Vagina (tissue), 2 donors: Measurements from ENCODE around the gene CD8A. TPM values are rescaled to one million over a fixed set of nuclear protein-coding genes. Genes with fewer than 3 reads are reported as not detected.

ENCODE experiments used
- DNase-seq, 2 donors: peaks; one replicate each; pipeline ENCODE4 v3.0.0-alpha.2; 2017; ENCODE audit errors: extremely low spot score in 2 of 2
- H3K27ac ChIP-seq: fragments of 200-600 bp; sonication (generic); one replicate; pipeline ENCODE4 v1.5.1; 2019
- H3K27me3 ChIP-seq: fragments of 200-600 bp; sonication (generic); one replicate; pipeline ENCODE4 v1.5.1; 2019
- H3K36me3 ChIP-seq, 2 donors: fragments of 200-600 bp; sonication (generic); one replicate each; pipeline ENCODE4 v1.5.1; 2017 to 2019
- H3K4me1 ChIP-seq: fragments of 200-600 bp; sonication (generic); one replicate; pipeline ENCODE4 v1.5.1; 2019
- H3K4me3 ChIP-seq, 2 donors: fragments of 200-600 bp; sonication (generic); 1 replicate in 1 of 2; 2 replicates in 1 of 2; pipeline ENCODE4 v1.5.1; 2016 to 2019
- H3K9me3 ChIP-seq: fragments of 200-600 bp; sonication (generic); one replicate; pipeline ENCODE4 v1.5.1; 2019
- CTCF ChIP-seq, 3 experiments: fragments of 450-650 bp in 2 of 3; fragments of 200-600 bp in 1 of 3; sonication (generic) in 1 of 3; IDR thresholded peaks; one replicate each; pipeline ENCODE4 v1.5.1; 2017 to 2019; ENCODE audit warnings: antibody characterized with exemption in 3 of 3, mild to moderate bottlenecking in 2 of 3, moderate library complexity in 2 of 3
- POLR2A ChIP-seq, 2 donors: fragments of 450-650 bp; IDR thresholded peaks; one replicate each; pipeline ENCODE4 v1.6.1; 2017; ENCODE audit warnings: antibody characterized with exemption in 2 of 2, mild to moderate bottlenecking in 2 of 2, moderate library complexity in 2 of 2
- POLR2AphosphoS5 ChIP-seq, 2 donors: sonication (generic); formaldehyde crosslinking; IDR thresholded peaks; one replicate each; pipeline ENCODE4 v1.9.0; 2017; ENCODE audit warnings: antibody characterized with exemption in 2 of 2, mild to moderate bottlenecking in 2 of 2, low read depth in 1 of 2; ENCODE audit not compliant: insufficient read depth in 1 of 2
- intact Hi-C: fragments of 100-400 bp; cut with DNase I; formaldehyde crosslinking; loops from one replicate; pipeline ENCODE4 v1.15.1; 2023
- total RNA-seq: library from RNA; depleted of rRNA; stranded (reverse); fragments of >200 nt; gene quantifications from one replicate; pipeline ENCODE4 v1.2.3, GENCODE V29; 2016

CD8A gene
- total RNA-seq, 1 donor from 2014 or later = 6.9 TPM

DNA sequence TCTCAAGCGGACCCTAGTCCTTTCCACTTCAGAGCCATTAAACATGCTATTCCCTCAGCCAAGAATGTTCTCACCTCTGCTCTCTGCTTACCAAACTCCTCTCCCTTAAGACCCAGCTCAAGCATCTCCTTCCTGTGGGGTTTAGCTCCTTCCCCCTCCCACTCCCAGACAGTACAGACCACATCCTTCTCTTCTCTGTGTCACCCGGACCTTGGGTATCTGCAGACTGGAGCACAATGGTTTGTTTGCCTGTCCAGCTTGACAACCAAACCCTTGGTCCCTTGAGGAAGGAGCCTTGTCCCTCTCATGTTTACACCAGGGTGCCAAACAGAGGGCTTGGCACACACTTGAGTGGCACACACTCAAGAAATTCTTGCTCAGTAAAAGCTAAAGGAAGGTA lies 4.1 kb upstream of the CD8A start:
- H3K9me3 ChIP-seq = no peaks in the 10 kb centered on the region
- intact Hi-C loops = no loop called here
- H3K36me3 ChIP-seq = no peaks in the 10 kb centered on the region
- peaks cover 12% of the 10 kb centered on the region for H3K4me1 ChIP-seq
- no peak overlapping the region for H3K27ac ChIP-seq
- no peak overlapping the region for H3K4me3 ChIP-seq
- DNase-seq = no peak
- TF ChIP-seq CTCF (IDR thresholded peaks at IDR 0.05) (no peak), POLR2AphosphoS5 (IDR thresholded peaks at IDR 0.05; ENCODE audit: insufficient read depth in 1 of 2, low read depth in 1 of 2) (no peak), POLR2A (IDR thresholded peaks at IDR 0.05) (no peak)
- H3K27me3 ChIP-seq = peaks cover 6% of the 10 kb centered on the region

GRCh38 chr2:86793752-86794151 lies 3.0 kb upstream of the CD8A start:
- TF ChIP-seq POLR2AphosphoS5 (IDR thresholded peaks at IDR 0.05; ENCODE audit: insufficient read depth in 1 of 2, low read depth in 1 of 2) = no peak
- no peak for TF ChIP-seq CTCF (IDR thresholded peaks at IDR 0.05)
- TF ChIP-seq POLR2A (IDR thresholded peaks at IDR 0.05) = no peak
- intact Hi-C loops = no loop called here
- Histone ChIP-seq H3K4me3 (no peak overlapping the region), H3K27me3 (peaks cover 12% of the 10 kb centered on the region), H3K9me3 (no peaks in the 10 kb centered on the region), H3K36me3 (no peaks in the 10 kb centered on the region), H3K4me1 (peaks cover 23% of the 10 kb centered on the region), H3K27ac (no peak overlapping the region)
- no peak for DNase-seq

DNA sequence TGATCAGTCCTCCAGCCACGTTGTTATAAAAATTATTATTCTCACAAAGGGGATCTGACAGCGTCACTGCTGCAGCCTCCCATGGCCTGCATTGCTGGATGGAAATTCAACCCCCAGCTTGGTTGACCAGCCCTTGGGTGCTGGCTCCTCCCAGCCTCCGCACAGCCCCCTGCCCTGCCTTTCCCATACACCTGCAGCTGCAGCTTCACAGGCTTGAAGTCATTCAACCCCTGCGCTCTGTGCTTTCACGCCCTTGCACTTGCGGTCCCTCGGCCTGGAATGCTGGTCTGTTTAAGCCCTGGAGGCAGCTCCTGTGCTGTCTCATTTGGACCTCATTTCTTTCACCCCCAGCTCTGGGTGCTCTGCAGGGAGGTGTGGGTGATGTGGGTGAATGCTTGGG lies 860 bp upstream of the CD8A start:
- no peak overlapping the region for H3K27ac ChIP-seq
- no peak for TF ChIP-seq POLR2A (IDR thresholded peaks at IDR 0.05)
- no peak overlapping the region for H3K4me3 ChIP-seq
- H3K4me1 ChIP-seq = peaks cover 24% of the 10 kb centered on the region
- H3K36me3 ChIP-seq = no peaks in the 10 kb centered on the region
- intact Hi-C loops = no loop called here
- H3K27me3 ChIP-seq = peaks cover 12% of the 10 kb centered on the region
- no peaks in the 10 kb centered on the region for H3K9me3 ChIP-seq
- DNase-seq = no peak

DNA sequence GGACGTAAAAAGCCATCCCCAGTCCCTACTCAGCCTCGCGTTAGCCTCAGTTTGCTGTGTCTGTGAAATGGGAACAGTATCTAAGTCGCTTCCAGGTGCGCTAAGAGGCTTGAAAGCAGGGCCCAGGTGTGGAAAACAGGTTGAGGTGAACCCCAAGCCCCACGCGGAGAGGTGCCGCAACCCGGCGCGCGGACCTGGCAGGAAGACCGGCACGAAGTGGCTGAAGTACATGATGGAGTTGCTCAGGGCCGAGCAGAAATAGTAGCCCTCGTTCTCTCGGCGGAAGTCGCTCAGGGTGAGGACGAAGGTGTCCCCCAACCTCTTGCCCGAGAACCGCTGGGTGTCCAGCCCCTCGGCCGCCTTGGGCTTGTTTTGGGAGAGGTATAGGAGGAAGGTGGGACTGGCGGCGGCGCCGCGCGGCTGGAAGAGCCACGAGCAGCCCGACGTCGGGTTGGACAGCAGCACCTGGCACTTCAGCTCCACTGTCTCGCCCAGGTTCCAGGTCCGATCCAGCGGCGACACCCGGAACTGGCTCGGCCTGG lies 508 bp downstream of the CD8A start:
- Histone ChIP-seq H3K4me3 (peak overlapping the region; percentile 29 to 38), H3K9me3 (no peaks in the 10 kb centered on the region), H3K27me3 (peaks cover 12% of the 10 kb centered on the region), H3K36me3 (no peaks in the 10 kb centered on the region), H3K27ac (peak overlapping the region; percentile 47), H3K4me1 (peaks cover 24% of the 10 kb centered on the region)
- TF ChIP-seq CTCF (IDR thresholded peaks at IDR 0.05) (no peak), POLR2AphosphoS5 (IDR thresholded peaks at IDR 0.05; ENCODE audit: insufficient read depth in 1 of 2, low read depth in 1 of 2) (no peak), POLR2A (IDR thresholded peaks at IDR 0.05) (no peak)
- DNase-seq = no peak
- intact Hi-C loops = no loop called here

DNA sequence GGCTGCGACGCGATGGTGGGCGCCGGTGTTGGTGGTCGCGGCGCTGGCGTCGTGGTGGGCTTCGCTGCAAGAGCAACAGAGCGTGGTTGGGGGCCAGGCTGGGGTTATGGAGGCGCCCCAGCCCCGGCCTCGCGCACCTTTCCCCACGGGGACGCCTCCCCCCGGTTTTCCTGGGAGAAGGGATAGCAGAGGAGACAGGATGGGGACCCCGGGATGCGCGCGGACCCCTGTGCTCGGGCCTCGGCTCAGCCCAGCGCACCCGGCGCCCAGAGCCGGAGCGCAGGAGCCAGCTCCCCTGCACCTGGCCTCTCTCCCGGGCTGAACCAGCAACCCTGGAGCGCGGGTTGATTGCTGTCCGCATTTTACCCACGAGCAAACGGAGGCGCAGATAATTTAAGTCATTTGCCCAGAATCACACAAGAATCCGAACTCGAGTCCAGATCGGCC lies 1.0 kb downstream of the CD8A start:
- no peak for DNase-seq
- no peak for TF ChIP-seq POLR2A (IDR thresholded peaks at IDR 0.05)
- no peak for TF ChIP-seq CTCF (IDR thresholded peaks at IDR 0.05)
- no peak for TF ChIP-seq POLR2AphosphoS5 (IDR thresholded peaks at IDR 0.05; ENCODE audit: insufficient read depth in 1 of 2, low read depth in 1 of 2)
- peaks cover 12% of the 10 kb centered on the region for H3K27me3 ChIP-seq
- peak overlapping the region; percentile 47 for H3K27ac ChIP-seq
- H3K9me3 ChIP-seq = no peaks in the 10 kb centered on the region
- H3K4me1 ChIP-seq = peaks cover 24% of the 10 kb centered on the region
- no peaks in the 10 kb centered on the region for H3K36me3 ChIP-seq
- peak overlapping the region; percentile 29 to 38 for H3K4me3 ChIP-seq
- intact Hi-C loops = no loop called here
